Naive thymus-derived CD8-positive, alpha-beta T cell (primary cell): Measurements from ENCODE around the gene DBX1. TPM values are rescaled to one million over a fixed set of nuclear protein-coding genes. Genes with fewer than 3 reads are reported as not detected.
"Not testable (repeated sequence)": the region's sequence is repeated elsewhere in the genome, so short reads cannot be mapped to it uniquely, and the experiment has no call there.

Experiments used
- ATAC-seq, 2 donors: fragments of 150-1000 bp; cut with Tn5 transposase in 1 of 2; sonication (Bioruptor Pico), chemical (Tn5 transposase) in 1 of 2; 1 replicate in 1 of 2; 2 replicates in 1 of 2; pipeline ENCODE4 v1.10.0; 2021; ENCODE audit warnings: mild to moderate bottlenecking in 2 of 2, moderate library complexity in 2 of 2
- POLR2A ChIA-PET: fragments of 350-600 bp; sonication (Branson Sonifier 250); formaldehyde crosslinking; loops from one replicate; lab custom pipeline; 2021; ENCODE audit warnings: antibody characterized with exemption; lab: Charles Lee
- DNase-seq, 10 donors: peaks; one replicate each; pipeline versions ENCODE4 v3.0.0 to v3.0.0-alpha.2; 2020 to 2022
- H3K27ac Mint-ChIP-seq, 10 donors: one replicate each; pipeline ENCODE4 v1.8.0; 2020 to 2022; ENCODE audit warnings: mild to moderate bottlenecking in 10 of 10, mixed read lengths in 10 of 10, moderate library complexity in 4 of 10, inconsistent platforms in 1 of 10
- H3K27me3 Mint-ChIP-seq, 5 donors: one replicate each; pipeline ENCODE4 v1.8.0; 2021 to 2022; ENCODE audit warnings: mixed read lengths in 5 of 5
- H3K36me3 Mint-ChIP-seq, 3 donors: one replicate each; pipeline ENCODE4 v1.8.0; 2020 to 2022; ENCODE audit warnings: mixed read lengths in 3 of 3, mild to moderate bottlenecking in 2 of 3, inconsistent platforms in 1 of 3
- H3K4me1 Mint-ChIP-seq, 4 donors: one replicate each; pipeline ENCODE4 v1.8.0; 2021 to 2022; ENCODE audit warnings: mixed read lengths in 4 of 4
- H3K4me3 Mint-ChIP-seq, 10 donors: one replicate each; pipeline ENCODE4 v1.8.0; 2020 to 2022; ENCODE audit warnings: mild to moderate bottlenecking in 10 of 10, mixed read lengths in 10 of 10, moderate library complexity in 6 of 10, inconsistent platforms in 1 of 10
- H3K9me3 Mint-ChIP-seq, 9 donors: one replicate each; pipeline ENCODE4 v1.8.0; 2020 to 2022; ENCODE audit warnings: mixed read lengths in 9 of 9, mild to moderate bottlenecking in 3 of 9, inconsistent platforms in 1 of 9, moderate library complexity in 1 of 9
- polyA plus RNA-seq, 3 donors: library from polyadenylated mRNA; unstranded; fragments of 300-500 nt; fragmentation: Illumina TruSeq; gene quantifications; one replicate each; pipeline ENCODE4 v1.2.3, GENCODE V29; 2021
- total RNA-seq, 8 experiments: library from RNA in 2 of 8; stranded (reverse) in 2 of 8; gene quantifications; one replicate each; pipeline ENCODE4 v1.2.3 and lab custom pipeline; 2021 to 2026

Gene DBX1
- total and polyA plus RNA-seq, 5 experiments from 2014 or later = 0.15 TPM; not detected in 4

DNA sequence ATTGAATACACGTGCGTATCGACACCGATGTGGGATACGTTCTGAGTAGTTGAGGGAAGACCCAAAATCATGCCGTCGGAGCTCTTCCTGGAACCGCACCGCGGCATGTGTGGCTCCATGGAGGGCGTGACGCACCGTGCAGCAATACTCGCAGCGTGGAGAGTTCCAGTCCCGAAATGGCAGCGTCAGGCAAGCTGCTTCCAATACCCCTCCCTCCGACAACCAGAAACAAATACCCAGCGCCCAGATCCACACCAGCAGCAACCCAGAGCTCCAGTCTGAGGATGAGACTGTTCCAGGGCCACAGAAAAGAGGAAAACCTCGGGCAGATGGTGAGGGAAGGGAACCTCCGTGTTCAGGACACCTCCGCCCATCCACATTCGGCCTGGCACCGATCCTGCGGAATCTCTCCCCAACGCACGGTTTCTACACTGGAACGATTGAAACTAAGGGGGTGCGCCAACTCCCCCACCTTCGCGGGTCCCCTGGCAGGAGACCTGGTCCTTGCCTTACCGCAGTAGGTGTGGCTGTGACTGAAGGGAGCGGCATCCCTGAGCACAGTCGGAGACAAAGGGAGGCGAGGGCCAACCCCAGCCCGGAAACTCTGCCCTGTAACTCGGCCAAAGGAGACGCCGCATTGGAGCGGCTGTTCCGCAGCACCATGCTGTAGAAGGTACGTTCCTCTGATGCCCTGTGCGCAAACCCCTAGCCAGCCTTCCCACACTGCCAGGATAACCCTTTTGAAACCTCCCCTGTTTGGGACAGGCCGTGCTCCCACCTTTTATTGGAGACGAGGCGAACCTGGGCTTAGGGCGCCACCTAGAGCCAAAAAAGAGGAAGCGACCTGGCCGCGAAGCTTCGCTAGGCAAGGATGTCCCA lies 28.2 kb downstream of the DBX1 start:
- Mint-ChIP-seq H3K27me3 (peaks cover 16 to 41% (median 38%) of the 10 kb centered on the region in 5 donors), H3K27ac (peak overlapping the region in 1 of 10 donors; percentile 17)
- POLR2A ChIA-PET = interaction anchor here (0.6 kb wide), 1 partner anchor 227 kb away, joined by 4 read pairs; no protein-coding TSS in a partner anchor

DNA sequence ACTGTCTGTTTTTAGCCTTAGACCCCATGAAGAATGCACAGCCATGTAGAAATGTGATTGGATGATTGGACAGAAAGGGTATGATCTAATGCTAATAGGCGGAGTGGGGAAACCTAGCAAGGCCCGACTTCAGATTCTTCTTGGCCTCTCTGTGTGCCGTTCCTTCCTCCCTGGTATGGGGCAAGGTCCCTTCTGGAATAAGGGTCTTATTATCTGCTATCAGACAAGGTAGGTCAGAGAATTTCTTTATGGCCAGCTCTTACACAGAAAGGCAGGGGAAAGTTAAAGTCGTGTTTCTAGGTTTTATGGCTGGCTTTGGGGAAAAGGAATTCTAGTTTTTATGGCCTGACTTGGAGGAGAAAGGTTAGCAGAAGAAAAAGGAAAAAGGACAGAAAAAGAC lies 30.6 kb downstream of the DBX1 start:
- Mint-ChIP-seq H3K27me3 (peaks cover 12 to 31% (median 27%) of the 10 kb centered on the region in 5 donors), H3K9me3 (no peaks in the 10 kb centered on the region), H3K27ac (no peak overlapping the region), H3K36me3 (no peaks in the 10 kb centered on the region), H3K4me3 (no peak overlapping the region), H3K4me1 (peaks cover 6 to 10% (median 8%) of the 10 kb centered on the region in 4 donors)
- POLR2A ChIA-PET = interaction anchor here (1.3 kb wide), 1 partner anchor 226 kb away, joined by 3 read pairs; no protein-coding TSS in a partner anchor
- DNase-seq (no peak), ATAC-seq (no peak)

More for the DNA sequence above, 28.2 kb downstream of the DBX1 start:
- DNase-seq = peak in 8 of 10 donors; percentile 16 to 65 (median 35)
- no peaks in the 10 kb centered on the region for H3K9me3 Mint-ChIP-seq
- H3K36me3 Mint-ChIP-seq = no peaks in the 10 kb centered on the region
- peak; percentile 55 to 75 for ATAC-seq
- H3K4me3 Mint-ChIP-seq = peak overlapping the region; percentile 74 to 83 (median 78)
- H3K4me1 Mint-ChIP-seq = peaks cover 6 to 10% (median 8%) of the 10 kb centered on the region in 4 donors

DNA sequence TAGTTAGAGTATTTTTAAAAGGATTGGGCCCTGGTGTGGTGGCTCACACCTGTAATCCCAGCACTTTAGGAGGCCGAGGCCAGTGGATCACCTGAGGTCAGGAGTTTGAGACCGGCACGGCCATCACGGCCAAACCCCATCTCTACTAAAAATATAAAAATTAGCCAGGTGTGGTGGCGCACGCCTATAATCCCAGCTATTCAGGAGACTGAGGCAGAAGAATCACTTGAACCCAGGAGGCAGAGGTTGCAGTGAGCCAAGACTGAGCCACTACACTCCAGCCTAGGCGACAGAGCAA lies 31.8 kb downstream of the DBX1 start:
- not testable (repeated sequence) for ATAC-seq, H3K36me3 Mint-ChIP-seq, H3K9me3 Mint-ChIP-seq, H3K4me3 Mint-ChIP-seq, H3K27ac Mint-ChIP-seq, DNase-seq
- Mint-ChIP-seq H3K27me3 (peaks cover 4 to 23% (median 15%) of the 10 kb centered on the region in 5 donors), H3K4me1 (peaks cover 6 to 10% (median 8%) of the 10 kb centered on the region in 4 donors)
- POLR2A ChIA-PET = interaction anchor here (1.3 kb wide), 1 partner anchor 227 kb away, joined by 3 read pairs; no protein-coding TSS in a partner anchor

DNA sequence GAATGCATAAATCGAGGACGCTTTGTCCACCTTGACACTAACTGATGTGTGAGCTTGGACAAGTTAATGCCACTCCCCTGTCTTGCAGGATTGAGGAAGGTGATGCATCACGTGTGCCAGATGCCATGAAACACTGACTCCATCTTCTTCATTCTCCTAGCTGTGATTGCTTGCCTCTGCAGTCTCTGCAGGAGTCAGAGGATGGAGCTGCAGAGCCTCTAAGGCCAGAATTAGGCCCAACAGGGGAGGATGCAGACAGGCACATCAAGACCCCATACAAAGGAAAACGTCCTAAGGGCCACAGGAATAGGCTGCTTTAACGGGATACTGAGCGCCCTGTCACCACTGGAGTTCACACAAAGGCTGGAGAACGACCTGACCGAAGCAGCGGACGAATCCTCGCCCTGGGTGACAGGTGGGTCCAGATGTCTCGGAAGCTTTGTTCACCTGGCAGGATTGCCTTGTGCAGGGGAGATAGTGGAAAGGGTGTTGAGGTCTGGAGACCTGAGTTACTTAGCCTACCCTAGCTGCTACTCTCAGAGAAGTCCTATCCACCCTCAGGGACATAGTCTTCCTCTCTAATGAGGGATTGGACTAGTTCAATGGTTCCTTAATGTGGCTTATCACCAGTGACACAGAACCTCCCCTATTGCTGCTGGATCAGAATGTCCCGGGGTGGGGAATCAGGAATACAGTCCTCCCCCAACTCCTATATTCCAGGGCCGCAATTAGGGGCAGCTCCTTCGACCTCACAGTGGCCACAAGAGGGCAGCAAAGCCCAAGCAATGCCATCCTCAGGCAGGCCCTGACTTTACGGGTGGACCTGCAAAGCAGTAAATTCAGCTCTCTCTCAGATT lies 32.4 kb downstream of the DBX1 start:
- H3K27ac Mint-ChIP-seq = no peak overlapping the region
- H3K4me1 Mint-ChIP-seq = peaks cover 6 to 10% (median 8%) of the 10 kb centered on the region in 4 donors
- no peaks in the 10 kb centered on the region for H3K36me3 Mint-ChIP-seq
- peaks cover 3 to 24% (median 13%) of the 10 kb centered on the region in 5 donors for H3K27me3 Mint-ChIP-seq
- POLR2A ChIA-PET = no interaction called here
- H3K9me3 Mint-ChIP-seq = no peaks in the 10 kb centered on the region
- ATAC-seq (peak; percentile 72 to 80), DNase-seq (peak; percentile 55 to 86 (median 72))
- no peak overlapping the region for H3K4me3 Mint-ChIP-seq

DNA sequence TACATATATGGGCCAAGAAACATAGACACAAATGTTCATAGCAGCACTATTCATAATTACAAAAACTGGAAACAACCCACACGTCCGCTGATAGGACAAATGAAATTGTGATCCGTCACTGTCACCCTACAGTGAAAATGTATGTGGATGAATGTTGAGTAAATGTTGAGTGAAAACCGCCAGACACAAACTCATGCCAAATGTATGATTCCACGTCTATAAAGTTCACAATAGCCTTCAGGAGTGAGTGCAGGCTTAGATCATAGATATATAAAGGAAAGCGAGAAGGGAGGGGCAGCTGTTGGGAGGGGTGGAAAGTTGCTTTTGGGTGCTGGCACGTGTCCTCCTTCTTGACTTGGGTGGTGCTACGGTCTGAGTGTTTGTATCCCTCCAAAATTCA lies 33.6 kb downstream of the DBX1 start:
- POLR2A ChIA-PET = no interaction called here
- Mint-ChIP-seq H3K27ac (no peak overlapping the region), H3K36me3 (no peaks in the 10 kb centered on the region), H3K27me3 (peaks cover 0 to 17% (median 5%) of the 10 kb centered on the region in 5 donors), H3K4me3 (no peak overlapping the region), H3K9me3 (no peaks in the 10 kb centered on the region), H3K4me1 (peaks cover 0 to 2% (median 2%) of the 10 kb centered on the region in 4 donors)
- ATAC-seq = no peak
- DNase-seq = no peak

DNA sequence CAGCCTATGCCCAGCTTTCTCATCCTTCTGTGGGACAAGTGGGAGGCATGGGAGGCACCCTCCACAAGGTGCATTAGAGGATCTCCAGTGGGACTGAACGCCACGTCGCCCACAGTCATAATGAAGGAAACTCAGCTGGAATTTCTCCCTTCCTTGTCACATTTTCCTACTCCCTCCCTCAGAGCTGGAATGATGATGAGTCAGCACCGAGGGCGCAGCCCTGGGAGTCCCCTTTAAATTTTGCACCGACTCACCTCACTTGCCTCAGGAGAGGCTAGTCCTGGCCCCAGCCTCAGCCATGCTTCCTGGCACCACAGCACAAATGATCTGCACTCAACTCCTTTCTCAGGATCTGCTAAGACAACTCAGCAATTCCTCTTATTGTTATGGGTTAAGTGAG lies 34.3 kb downstream of the DBX1 start:
- Mint-ChIP-seq H3K27ac (no peak overlapping the region), H3K27me3 (peaks cover 0 to 16% (median 6%) of the 10 kb centered on the region in 5 donors), H3K4me1 (no peaks in the 10 kb centered on the region), H3K4me3 (no peak overlapping the region), H3K36me3 (no peaks in the 10 kb centered on the region), H3K9me3 (no peaks in the 10 kb centered on the region)
- DNase-seq (no peak), ATAC-seq (no peak)
- POLR2A ChIA-PET = no interaction called here

DNA sequence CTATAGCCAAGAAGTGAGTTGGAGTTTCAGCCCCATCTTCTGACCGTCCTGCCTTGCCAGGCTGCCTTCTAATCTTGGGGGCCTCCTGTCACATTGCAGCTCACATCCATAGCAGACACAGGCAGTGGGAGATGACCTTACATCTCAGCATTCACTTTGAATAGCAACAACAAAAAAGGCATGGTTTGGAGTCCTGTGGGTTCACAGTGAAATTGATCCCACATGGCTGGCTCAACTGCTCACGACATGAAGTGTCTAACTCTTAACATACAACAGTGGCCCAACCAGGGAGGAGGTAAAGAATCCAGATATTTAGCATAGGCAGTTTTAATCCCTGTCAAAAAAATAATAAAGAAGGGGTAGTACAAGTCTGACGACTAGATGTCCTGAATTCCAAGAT lies 38.1 kb downstream of the DBX1 start:
- ATAC-seq (no peak), DNase-seq (no peak)
- H3K9me3 Mint-ChIP-seq = no peaks in the 10 kb centered on the region
- peaks cover 0 to 2% (median 0%) of the 10 kb centered on the region in 3 donors for H3K36me3 Mint-ChIP-seq
- POLR2A ChIA-PET = interaction anchor here (0.7 kb wide), 1 partner anchor 22 kb away, joined by 6 read pairs; no protein-coding TSS in a partner anchor
- no peak overlapping the region for H3K4me3 Mint-ChIP-seq
- H3K4me1 Mint-ChIP-seq = no peaks in the 10 kb centered on the region
- no peak overlapping the region for H3K27ac Mint-ChIP-seq
- H3K27me3 Mint-ChIP-seq = peaks cover 13 to 31% (median 18%) of the 10 kb centered on the region in 5 donors

DNA sequence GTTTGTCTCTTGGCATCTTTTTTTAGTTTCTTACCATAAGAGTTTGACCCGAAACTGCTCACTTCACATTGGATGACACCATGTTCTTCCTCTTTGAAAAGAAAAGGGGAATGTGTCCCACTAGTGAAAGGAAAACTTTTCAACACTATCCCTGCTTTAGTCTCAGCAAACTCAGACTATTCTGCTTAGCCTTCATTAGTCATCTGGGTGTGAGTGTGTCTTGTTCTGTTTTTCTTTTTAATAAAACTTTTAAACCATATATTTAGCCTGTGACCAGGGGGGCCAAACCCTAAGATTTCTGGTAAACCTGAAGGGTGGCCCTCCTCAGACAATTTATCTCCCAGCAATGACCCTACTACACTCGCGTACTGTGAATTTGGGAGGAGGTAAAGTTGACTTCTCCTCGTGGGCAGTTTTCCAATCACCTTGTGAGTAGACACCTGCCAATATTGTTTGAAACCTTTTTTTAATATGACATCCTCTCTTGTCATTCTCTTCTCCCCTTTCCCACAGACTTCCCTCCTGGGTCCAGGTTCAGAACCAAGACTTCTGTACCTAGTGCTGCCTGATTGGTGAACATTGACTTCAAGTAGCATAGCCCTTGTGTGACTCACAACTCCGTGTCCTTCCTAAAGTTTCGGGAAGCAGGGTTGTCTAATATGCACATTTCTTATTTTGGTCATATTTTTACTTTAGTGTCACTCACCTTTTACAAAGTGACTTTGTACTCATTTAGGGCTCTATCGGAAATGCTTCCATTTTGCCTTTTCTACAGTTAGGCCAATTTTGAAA lies 39.9 kb downstream of the DBX1 start:
- Mint-ChIP-seq H3K9me3 (no peaks in the 10 kb centered on the region), H3K27me3 (peaks cover 13 to 33% (median 16%) of the 10 kb centered on the region in 5 donors), H3K36me3 (peaks cover 0 to 2% (median 0%) of the 10 kb centered on the region in 3 donors), H3K27ac (no peak overlapping the region), H3K4me3 (no peak overlapping the region), H3K4me1 (no peaks in the 10 kb centered on the region)
- no peak for ATAC-seq
- POLR2A ChIA-PET = no interaction called here
- no peak for DNase-seq

DNA sequence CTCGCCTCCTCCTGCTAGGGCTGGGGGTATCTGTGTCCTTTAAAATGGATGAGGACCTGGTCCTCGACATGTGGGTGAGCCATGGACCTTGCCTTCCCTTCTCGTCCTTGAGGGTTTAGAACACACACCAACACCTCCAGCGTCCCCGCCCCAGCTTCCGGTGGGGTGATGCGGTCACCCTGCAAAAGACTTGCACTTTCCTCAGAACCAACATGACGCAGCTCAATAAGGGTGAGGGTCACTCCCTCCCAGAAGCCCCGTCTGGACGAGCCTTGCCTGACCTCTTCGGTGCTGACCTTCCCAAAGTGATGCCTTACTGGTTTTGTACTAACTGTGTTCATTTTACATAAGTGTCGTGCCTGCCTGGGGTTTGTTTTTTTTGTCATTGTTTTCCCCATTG lies 41.0 kb downstream of the DBX1 start:
- H3K27ac Mint-ChIP-seq = no peak overlapping the region
- peaks cover 13 to 42% (median 19%) of the 10 kb centered on the region in 5 donors for H3K27me3 Mint-ChIP-seq
- POLR2A ChIA-PET = no interaction called here
- peaks cover 0 to 4% (median 0%) of the 10 kb centered on the region in 3 donors for H3K36me3 Mint-ChIP-seq
- DNase-seq = no peak
- H3K4me1 Mint-ChIP-seq = no peaks in the 10 kb centered on the region
- H3K9me3 Mint-ChIP-seq = no peaks in the 10 kb centered on the region
- no peak for ATAC-seq
- no peak overlapping the region for H3K4me3 Mint-ChIP-seq

DNA sequence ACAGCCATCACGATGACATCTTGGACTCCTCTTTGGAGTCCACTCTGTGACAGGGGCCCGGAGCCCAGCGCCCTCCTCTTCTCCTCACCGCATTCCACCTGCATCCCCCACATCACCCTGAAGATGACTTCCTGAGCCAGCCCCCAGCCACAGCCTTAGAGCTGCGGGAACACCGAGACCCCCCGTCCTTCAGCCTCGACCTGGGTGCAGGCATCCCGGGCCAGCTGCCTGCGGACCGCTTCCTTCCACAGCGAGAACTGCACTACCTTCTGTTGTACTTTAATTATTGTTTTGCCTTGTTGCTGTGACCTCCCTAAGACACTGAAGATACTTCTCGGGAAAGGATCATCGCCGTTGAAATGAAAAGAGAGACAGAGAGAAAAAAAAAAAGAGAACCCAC lies 42.1 kb downstream of the DBX1 start:
- Mint-ChIP-seq H3K27me3 (peaks cover 13 to 44% (median 14%) of the 10 kb centered on the region in 5 donors), H3K4me1 (no peaks in the 10 kb centered on the region), H3K36me3 (peaks cover 0 to 4% (median 0%) of the 10 kb centered on the region in 3 donors), H3K9me3 (no peaks in the 10 kb centered on the region), H3K4me3 (no peak overlapping the region), H3K27ac (no peak overlapping the region)
- POLR2A ChIA-PET = interaction anchor here (0.7 kb wide), 1 partner anchor 136 kb away, joined by 3 read pairs; no protein-coding TSS in a partner anchor
- ATAC-seq (no peak), DNase-seq (no peak)

DNA sequence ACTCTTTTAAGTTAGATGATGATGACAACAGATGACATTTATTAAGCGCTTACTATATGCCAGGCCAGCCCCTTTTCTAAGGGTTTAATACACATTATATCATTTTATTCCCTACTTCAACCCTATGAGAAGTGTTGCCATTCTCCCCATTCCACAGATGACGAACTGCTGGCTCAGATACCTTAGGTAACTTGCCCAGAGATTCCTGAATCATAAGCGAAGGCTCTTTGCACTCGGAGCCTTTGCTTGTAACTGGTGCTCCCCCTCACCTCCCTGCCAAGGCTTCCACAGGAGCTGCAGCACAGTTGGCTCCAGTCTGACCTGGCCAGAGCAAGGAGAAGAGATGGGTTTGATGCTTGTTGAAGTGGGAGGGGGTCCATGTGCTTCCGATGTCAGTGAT lies 43.0 kb downstream of the DBX1 start:
- Mint-ChIP-seq H3K4me1 (no peaks in the 10 kb centered on the region), H3K36me3 (peaks cover 0 to 4% (median 0%) of the 10 kb centered on the region in 3 donors), H3K9me3 (no peaks in the 10 kb centered on the region), H3K27me3 (peaks cover 13 to 53% (median 17%) of the 10 kb centered on the region in 5 donors), H3K4me3 (no peak overlapping the region), H3K27ac (no peak overlapping the region)
- POLR2A ChIA-PET = no interaction called here
- ATAC-seq = no peak
- DNase-seq = no peak

DNA sequence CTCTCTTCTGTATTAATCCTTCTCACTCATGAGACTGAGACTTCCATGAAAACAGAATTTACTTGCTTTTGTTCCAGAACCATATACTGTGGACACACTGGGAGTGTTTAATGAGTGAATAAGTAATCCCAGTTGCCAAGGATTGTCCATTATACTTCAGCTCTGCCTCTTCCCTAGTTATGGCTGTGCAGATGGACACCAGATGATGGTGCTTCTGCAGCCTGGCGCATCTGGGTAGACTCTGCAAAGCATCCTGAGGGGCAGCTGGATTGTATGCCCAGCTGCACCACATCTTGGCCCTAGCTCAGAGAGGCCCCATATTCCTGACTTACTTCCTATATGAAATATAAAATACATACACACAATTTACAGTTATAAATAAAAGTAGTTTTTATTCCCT lies 43.5 kb downstream of the DBX1 start:
- peaks cover 11 to 49% (median 21%) of the 10 kb centered on the region in 5 donors for H3K27me3 Mint-ChIP-seq
- POLR2A ChIA-PET = no interaction called here
- no peak overlapping the region for H3K4me3 Mint-ChIP-seq

More for the DNA sequence above, 43.5 kb downstream of the DBX1 start:
- no peak for DNase-seq
- Mint-ChIP-seq H3K9me3 (no peaks in the 10 kb centered on the region), H3K4me1 (no peaks in the 10 kb centered on the region), H3K36me3 (peaks cover 0 to 4% (median 0%) of the 10 kb centered on the region in 3 donors), H3K27ac (no peak overlapping the region)
- ATAC-seq = no peak
